Epithelial cell of proximal tubule (primary cell): ENCODE data around the gene SEZ6L. TPM values are rescaled to one million over a fixed set of nuclear protein-coding genes. Genes with fewer than 3 reads are reported as not detected.

Experiments
- DNase-seq: peaks from one replicate; pipeline ENCODE4 v3.0.0-alpha.2; 2011; ENCODE audit warnings: low read depth
- H3K4me3 ChIP-seq: 2 replicates; pipeline ENCODE4 v1.5.1; 2011; ENCODE audit warnings: low read depth, mild to moderate bottlenecking, low read length
- CTCF ChIP-seq: conservative IDR thresholded peaks from 2 replicates; pipeline ENCODE4 v1.5.1; 2012; ENCODE audit warnings: low read depth, mild to moderate bottlenecking, low read length
- total RNA-seq: library from RNA; depleted of rRNA; stranded (reverse); fragments of >200 nt; gene quantifications from 2 replicates; pipeline ENCODE4 v1.2.3, GENCODE V29; 2015

SEZ6L gene
- total RNA-seq, 1 donor from 2014 or later = not detected

- TF ChIP-seq CTCF = no peak
- no peak for DNase-seq
- H3K4me3 ChIP-seq = no peak overlapping the region
Measured at GRCh38 chr22:26286091-26286820, 117.0 kb downstream of the SEZ6L start.

- no peak overlapping the region for H3K4me3 ChIP-seq
- TF ChIP-seq CTCF = no peak
- DNase-seq = no peak
Measured at GRCh38 chr22:26287382-26288225, 118.3 kb downstream of the SEZ6L start.

GRCh38 chr22:26289611-26290101 lies 120.4 kb downstream of the SEZ6L start:
- TF ChIP-seq CTCF = no peak
- DNase-seq = no peak
- H3K4me3 ChIP-seq = no peak overlapping the region

- DNase-seq = no peak
- no peak overlapping the region for H3K4me3 ChIP-seq
- TF ChIP-seq CTCF = no peak
Measured at GRCh38 chr22:26291940-26292666, 122.8 kb downstream of the SEZ6L start.

GRCh38 chr22:26292667-26292995 lies 123.4 kb downstream of the SEZ6L start:
- H3K4me3 ChIP-seq = no peak overlapping the region
- no peak for DNase-seq
- TF ChIP-seq CTCF = no peak

GRCh38 chr22:26295563-26296126 lies 126.4 kb downstream of the SEZ6L start:
- TF ChIP-seq CTCF = no peak
- no peak for DNase-seq
- no peak overlapping the region for H3K4me3 ChIP-seq
